GM19397 (cell line): Measurements from ENCODE around the gene SPAG16.
"Not testable (repeated sequence)": the region's sequence is repeated elsewhere in the genome, so short reads cannot be mapped to it uniquely, and the experiment has no call there.

ENCODE experiments used
- ATAC-seq: cut with Tn5 transposase; IDR thresholded peaks from one replicate; pipeline ENCODE4 v1.9.1; 2021; ENCODE audit warnings: mild to moderate bottlenecking, moderate library complexity; ENCODE audit not compliant: unreplicated experiment

Gene SPAG16

GRCh38 chr2:213407027-213407426, 122.8 kb downstream of the SPAG16 start:
- ATAC-seq: not testable (repeated sequence)

GRCh38 chr2:213408426-213409070, 124.3 kb downstream of the SPAG16 start:
- ATAC-seq: not testable (repeated sequence)

GRCh38 chr2:213410687-213411086, 126.4 kb downstream of the SPAG16 start:
- not testable (repeated sequence) for ATAC-seq

GRCh38 chr2:213411582-213412289, 127.5 kb downstream of the SPAG16 start:
- no peak for ATAC-seq

GRCh38 chr2:213415093-213415492, 130.8 kb downstream of the SPAG16 start:
- no peak for ATAC-seq

- ATAC-seq: no peak
Observed at GRCh38 chr2:213416832-213417231, 132.6 kb downstream of the SPAG16 start.

GRCh38 chr2:213419980-213420379, 135.7 kb downstream of the SPAG16 start:
- no peak for ATAC-seq

GRCh38 chr2:213420828-213421385, 136.6 kb downstream of the SPAG16 start:
- ATAC-seq: no peak

- ATAC-seq: no peak
Observed at GRCh38 chr2:213422211-213422610, 137.9 kb downstream of the SPAG16 start.

- no peak for ATAC-seq
Observed at GRCh38 chr2:213425618-213426017, 141.4 kb downstream of the SPAG16 start.

GRCh38 chr2:213429516-213429915, 145.3 kb downstream of the SPAG16 start:
- ATAC-seq: no peak

- ATAC-seq: no peak
Observed at GRCh38 chr2:213443921-213444320, 159.7 kb downstream of the SPAG16 start.

- no peak for ATAC-seq
Observed at GRCh38 chr2:213451542-213452239, 167.4 kb downstream of the SPAG16 start.

GRCh38 chr2:213455316-213456008, 171.2 kb downstream of the SPAG16 start:
- no peak for ATAC-seq

- no peak for ATAC-seq
Observed at GRCh38 chr2:213475433-213475832, 191.2 kb downstream of the SPAG16 start.

- ATAC-seq: no peak
Observed at GRCh38 chr2:213476641-213477040, 192.4 kb downstream of the SPAG16 start.

- no peak for ATAC-seq
Observed at GRCh38 chr2:213490087-213490486, 205.8 kb downstream of the SPAG16 start.

- ATAC-seq: no peak
Observed at GRCh38 chr2:213491376-213491775, 207.1 kb downstream of the SPAG16 start.

GRCh38 chr2:213496226-213496625, 212.0 kb downstream of the SPAG16 start:
- ATAC-seq: no peak

GRCh38 chr2:213500881-213501280, 216.6 kb downstream of the SPAG16 start:
- ATAC-seq: no peak

- ATAC-seq: no peak
Observed at GRCh38 chr2:213524164-213524563, 239.9 kb downstream of the SPAG16 start.
